ENCODE measurements around the gene ATOH1. TPM values are rescaled to one million over a fixed set of nuclear protein-coding genes. Genes with fewer than 3 reads are reported as not detected.
A peak's percentile ranks its signal among the peaks of the same experiment; 100 is the strongest.

ATOH1 gene, protein sequence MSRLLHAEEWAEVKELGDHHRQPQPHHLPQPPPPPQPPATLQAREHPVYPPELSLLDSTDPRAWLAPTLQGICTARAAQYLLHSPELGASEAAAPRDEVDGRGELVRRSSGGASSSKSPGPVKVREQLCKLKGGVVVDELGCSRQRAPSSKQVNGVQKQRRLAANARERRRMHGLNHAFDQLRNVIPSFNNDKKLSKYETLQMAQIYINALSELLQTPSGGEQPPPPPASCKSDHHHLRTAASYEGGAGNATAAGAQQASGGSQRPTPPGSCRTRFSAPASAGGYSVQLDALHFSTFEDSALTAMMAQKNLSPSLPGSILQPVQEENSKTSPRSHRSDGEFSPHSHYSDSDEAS
- not detected in 2 replicates for total RNA-seq (2014; rRNA removed; shearing (Covaris generic))

- in situ Hi-C loops (cut with HindIII; ENCODE audit: low sequenced_read_pairs) = no loop called here
- no peak for DNase-seq (ENCODE audit: low spot score)
These were observed at the start of gene ATOH1 for GRCh38 chr4:93828332-93828994. TSS of gene ATOH1 (plus strand) at chr4:93828753. CDS start at chr4:93828927, 174 bp downstream.

- in situ Hi-C loops (cut with HindIII; ENCODE audit: low sequenced_read_pairs) = no loop called here
- no peak for DNase-seq (ENCODE audit: low spot score)
These were observed 49.3 kb upstream of the ATOH1 start for GRCh38 chr4:93779228-93779627.

GRCh38 chr4:93780080-93780479 is 48.5 kb upstream of the ATOH1 start:
- in situ Hi-C loops (cut with HindIII; ENCODE audit: low sequenced_read_pairs) = no loop called here
- DNase-seq (ENCODE audit: low spot score) = no peak

DNA sequence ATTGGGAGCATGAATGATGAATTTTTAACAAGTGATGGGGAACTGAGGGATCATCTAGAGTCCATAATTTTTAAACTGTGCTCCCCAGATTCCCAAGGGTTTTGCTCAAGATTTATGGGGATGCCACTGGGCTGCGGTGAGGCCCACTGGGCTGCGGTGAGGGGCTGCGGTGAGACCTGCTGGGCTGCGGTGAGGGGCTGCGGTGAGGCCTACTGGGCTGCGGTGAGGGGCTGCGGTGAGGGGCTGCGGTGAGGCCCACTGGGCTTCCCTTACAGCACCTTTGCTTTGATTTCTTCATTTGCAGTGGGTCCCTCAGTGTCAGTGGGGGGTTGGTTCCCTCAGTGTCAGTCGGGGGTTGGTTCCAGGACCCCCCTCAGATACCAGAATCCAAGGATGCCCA is 47.4 kb upstream of the ATOH1 start:
- in situ Hi-C loops (cut with HindIII; ENCODE audit: low sequenced_read_pairs) = no loop called here
- no peak for DNase-seq (ENCODE audit: low spot score)

DNA sequence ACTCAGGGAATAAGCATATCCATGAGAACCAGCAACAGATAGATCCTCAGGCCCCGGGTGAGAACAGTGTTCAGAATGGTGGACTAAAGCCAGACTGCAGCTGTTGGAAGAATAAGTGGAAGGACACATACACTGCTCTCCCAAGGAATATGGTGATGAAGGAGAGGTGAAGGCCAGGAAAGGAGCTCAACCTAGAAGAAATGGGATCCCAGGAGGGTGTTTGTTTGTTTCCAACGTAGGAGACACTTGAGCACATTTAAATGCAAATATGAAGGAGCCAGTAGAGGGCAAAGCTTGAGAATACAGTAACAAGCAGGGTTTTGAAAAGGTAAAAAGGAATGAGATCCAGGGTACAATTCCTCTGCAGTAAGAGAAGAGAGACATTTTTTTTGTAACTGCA is 42.4 kb upstream of the ATOH1 start:
- in situ Hi-C loops (cut with HindIII; ENCODE audit: low sequenced_read_pairs) = no loop called here
- DNase-seq (ENCODE audit: low spot score) = no peak

- no peak for DNase-seq (ENCODE audit: low spot score)
- in situ Hi-C loops (cut with HindIII; ENCODE audit: low sequenced_read_pairs) = no loop called here
These were observed 39.8 kb upstream of the ATOH1 start for GRCh38 chr4:93788712-93789111.

- peak; percentile 66 for DNase-seq (ENCODE audit: low spot score)
- in situ Hi-C loops (cut with HindIII; ENCODE audit: low sequenced_read_pairs) = no loop called here
These were observed 36.9 kb upstream of the ATOH1 start for GRCh38 chr4:93791570-93792195.

DNA sequence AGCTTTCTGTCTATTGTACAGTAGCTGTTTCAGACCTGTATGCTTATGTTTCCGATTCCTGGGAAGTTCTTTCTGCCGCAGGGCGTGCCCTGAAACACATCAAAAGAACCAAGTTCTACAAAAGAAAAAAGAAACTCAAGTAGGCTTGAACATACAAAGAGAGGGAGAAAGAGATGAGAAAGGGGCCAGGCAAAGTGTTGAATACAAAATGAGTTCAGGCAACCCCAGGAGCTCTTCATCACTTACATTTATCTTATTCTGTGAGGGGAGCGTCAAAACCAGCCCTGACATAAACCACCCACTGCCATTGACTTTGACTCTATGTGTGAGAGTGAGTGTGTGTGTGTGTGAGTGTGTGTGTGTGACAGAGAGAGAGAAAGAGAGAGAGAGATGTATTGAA is 26.5 kb upstream of the ATOH1 start:
- in situ Hi-C loops (cut with HindIII; ENCODE audit: low sequenced_read_pairs) = no loop called here
- DNase-seq (ENCODE audit: low spot score) = no peak

- in situ Hi-C loops (cut with HindIII; ENCODE audit: low sequenced_read_pairs) = no loop called here
These were observed 18.8 kb upstream of the ATOH1 start for GRCh38 chr4:93809773-93810172.

DNA sequence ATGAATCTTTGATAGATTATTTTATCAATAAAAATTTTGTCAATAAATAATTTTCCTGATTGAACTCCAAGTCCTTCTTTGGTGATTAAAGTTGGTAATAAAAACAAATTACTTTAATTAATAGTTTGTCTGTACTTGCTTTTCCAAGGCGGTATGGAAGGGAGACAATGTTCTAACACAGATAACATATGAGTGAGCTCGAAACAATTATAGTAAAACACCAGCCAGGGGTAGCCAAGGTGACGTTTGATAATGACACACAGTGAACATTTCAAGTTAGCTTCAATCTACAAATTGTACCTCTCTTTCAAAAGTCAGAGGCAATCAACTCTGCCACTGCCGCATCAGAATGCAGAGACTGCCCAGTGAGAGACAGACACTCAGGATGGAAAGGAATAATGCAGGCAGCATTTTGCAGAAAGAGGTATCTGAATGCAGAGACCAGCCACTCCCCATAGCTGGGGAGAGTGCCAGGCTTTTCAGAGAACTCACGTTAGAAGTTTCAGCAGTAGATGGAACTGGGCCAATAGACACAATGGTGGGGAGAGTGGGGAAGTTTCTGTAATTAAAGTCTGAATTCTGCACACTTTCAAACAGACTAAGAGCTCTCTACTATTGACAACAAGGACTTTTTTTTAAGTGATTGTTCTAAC is 18.1 kb upstream of the ATOH1 start:
- no peak for DNase-seq (ENCODE audit: low spot score)
- in situ Hi-C loops (cut with HindIII; ENCODE audit: low sequenced_read_pairs) = no loop called here

More at GRCh38 chr4:93809773-93810172, 18.8 kb upstream of the ATOH1 start:
- peak; percentile 51 for DNase-seq (ENCODE audit: low spot score)

- no peak for DNase-seq (ENCODE audit: low spot score)
- in situ Hi-C loops (cut with HindIII; ENCODE audit: low sequenced_read_pairs) = no loop called here
These were observed 15.5 kb upstream of the ATOH1 start for GRCh38 chr4:93813092-93813491.

DNA sequence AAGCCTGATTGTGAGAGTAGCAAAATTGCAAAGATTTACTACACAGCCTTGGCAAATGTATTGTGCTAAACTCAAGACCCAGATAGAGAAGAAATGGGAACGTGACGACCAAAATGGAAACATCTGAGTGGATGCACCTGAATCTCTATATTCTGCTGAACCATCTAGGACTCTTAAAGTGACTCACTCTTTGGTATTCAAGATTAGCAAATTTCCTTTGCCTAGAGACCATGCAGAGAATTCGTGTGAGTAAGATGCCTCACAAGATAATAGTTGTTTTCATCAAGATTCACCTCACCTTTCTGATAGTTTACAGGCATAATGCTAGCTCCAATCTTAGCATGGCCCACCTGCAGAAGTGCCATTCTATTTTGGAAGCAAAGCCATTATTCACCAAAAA is 14.4 kb upstream of the ATOH1 start:
- no peak for DNase-seq (ENCODE audit: low spot score)
- in situ Hi-C loops (cut with HindIII; ENCODE audit: low sequenced_read_pairs) = no loop called here

DNA sequence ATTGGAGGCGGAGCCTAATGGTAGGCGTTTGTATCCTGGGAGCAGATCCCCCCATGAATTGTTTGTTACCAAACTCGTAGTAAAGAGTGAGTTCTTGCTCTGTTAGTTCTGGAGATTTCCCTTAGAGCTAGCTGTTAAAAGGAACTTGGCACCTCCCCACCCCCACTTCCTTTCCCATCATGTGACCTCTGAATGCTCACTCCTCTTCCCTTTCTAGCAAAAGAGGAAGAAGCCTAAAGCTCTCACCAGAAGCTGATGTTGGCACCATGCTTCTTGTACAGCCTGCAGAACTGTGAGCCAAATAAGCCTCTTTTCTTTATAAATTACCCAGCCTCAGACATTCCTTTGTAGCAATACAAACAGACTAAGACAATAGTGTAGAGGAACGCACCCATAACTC is 13.8 kb upstream of the ATOH1 start:
- DNase-seq (ENCODE audit: low spot score) = no peak
- in situ Hi-C loops (cut with HindIII; ENCODE audit: low sequenced_read_pairs) = no loop called here

- in situ Hi-C loops (cut with HindIII; ENCODE audit: low sequenced_read_pairs) = no loop called here
- no peak for DNase-seq (ENCODE audit: low spot score)
These were observed 2.9 kb upstream of the ATOH1 start for GRCh38 chr4:93825551-93826216.

GRCh38 chr4:93827272-93827947 is 1.1 kb upstream of the ATOH1 start:
- no peak for DNase-seq (ENCODE audit: low spot score)
- in situ Hi-C loops (cut with HindIII; ENCODE audit: low sequenced_read_pairs) = no loop called here

- in situ Hi-C loops (cut with HindIII; ENCODE audit: low sequenced_read_pairs) = no loop called here
These were observed 654 bp downstream of the ATOH1 start for GRCh38 chr4:93828995-93829819.

GRCh38 chr4:93829820-93830687 is 1.5 kb downstream of the ATOH1 start:
- DNase-seq (ENCODE audit: low spot score) = no peak
- in situ Hi-C loops (cut with HindIII; ENCODE audit: low sequenced_read_pairs) = no loop called here

More at GRCh38 chr4:93828995-93829819, 654 bp downstream of the ATOH1 start:
- no peak for DNase-seq (ENCODE audit: low spot score)
